Stimulated activated naive B cell treated with anti-CD40 and anti-IgM and Interleukin-4, amounts not matched to agents 10 μg/mL and 1 μg/mL and 100 μg/mL, for 72 hours (primary cell): ENCODE results near the gene LDLRAD3.
"Not testable (repeated sequence)": the region's sequence is repeated elsewhere in the genome, so short reads cannot be mapped to it uniquely, and the experiment has no call there.

Source experiments
- ATAC-seq, 2 donors: fragments of 150-1000 bp; cut with Tn5 transposase; replicated peaks; 2 replicates each; pipeline ENCODE4 v1.10.0; 2021; ENCODE audit warnings: moderate library complexity in 1 of 2
- DNase-seq: peaks from one replicate; pipeline ENCODE4 v3.0.0; 2021
- H3K27ac Mint-ChIP-seq: one replicate; pipeline ENCODE4 v1.8.0; 2022; ENCODE audit warnings: mild to moderate bottlenecking, mixed read lengths
- H3K27me3 Mint-ChIP-seq, 2 donors: one replicate each; pipeline ENCODE4 v1.8.0; 2022; ENCODE audit warnings: mixed read lengths in 2 of 2
- H3K36me3 Mint-ChIP-seq, 2 donors: one replicate each; pipeline ENCODE4 v1.8.0; 2022; ENCODE audit warnings: mixed read lengths in 2 of 2, mild to moderate bottlenecking in 1 of 2
- H3K4me1 Mint-ChIP-seq, 2 donors: one replicate each; pipeline ENCODE4 v1.8.0; 2022; ENCODE audit warnings: mixed read lengths in 2 of 2, mild to moderate bottlenecking in 1 of 2
- H3K4me3 Mint-ChIP-seq, 2 donors: one replicate each; pipeline ENCODE4 v1.8.0; 2022; ENCODE audit warnings: mild to moderate bottlenecking in 2 of 2, mixed read lengths in 2 of 2, moderate library complexity in 1 of 2
- H3K9me3 Mint-ChIP-seq, 2 donors: one replicate each; pipeline ENCODE4 v1.8.0; 2022; ENCODE audit warnings: mixed read lengths in 2 of 2, mild to moderate bottlenecking in 1 of 2

Gene LDLRAD3, protein sequence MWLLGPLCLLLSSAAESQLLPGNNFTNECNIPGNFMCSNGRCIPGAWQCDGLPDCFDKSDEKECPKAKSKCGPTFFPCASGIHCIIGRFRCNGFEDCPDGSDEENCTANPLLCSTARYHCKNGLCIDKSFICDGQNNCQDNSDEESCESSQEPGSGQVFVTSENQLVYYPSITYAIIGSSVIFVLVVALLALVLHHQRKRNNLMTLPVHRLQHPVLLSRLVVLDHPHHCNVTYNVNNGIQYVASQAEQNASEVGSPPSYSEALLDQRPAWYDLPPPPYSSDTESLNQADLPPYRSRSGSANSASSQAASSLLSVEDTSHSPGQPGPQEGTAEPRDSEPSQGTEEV

DNA sequence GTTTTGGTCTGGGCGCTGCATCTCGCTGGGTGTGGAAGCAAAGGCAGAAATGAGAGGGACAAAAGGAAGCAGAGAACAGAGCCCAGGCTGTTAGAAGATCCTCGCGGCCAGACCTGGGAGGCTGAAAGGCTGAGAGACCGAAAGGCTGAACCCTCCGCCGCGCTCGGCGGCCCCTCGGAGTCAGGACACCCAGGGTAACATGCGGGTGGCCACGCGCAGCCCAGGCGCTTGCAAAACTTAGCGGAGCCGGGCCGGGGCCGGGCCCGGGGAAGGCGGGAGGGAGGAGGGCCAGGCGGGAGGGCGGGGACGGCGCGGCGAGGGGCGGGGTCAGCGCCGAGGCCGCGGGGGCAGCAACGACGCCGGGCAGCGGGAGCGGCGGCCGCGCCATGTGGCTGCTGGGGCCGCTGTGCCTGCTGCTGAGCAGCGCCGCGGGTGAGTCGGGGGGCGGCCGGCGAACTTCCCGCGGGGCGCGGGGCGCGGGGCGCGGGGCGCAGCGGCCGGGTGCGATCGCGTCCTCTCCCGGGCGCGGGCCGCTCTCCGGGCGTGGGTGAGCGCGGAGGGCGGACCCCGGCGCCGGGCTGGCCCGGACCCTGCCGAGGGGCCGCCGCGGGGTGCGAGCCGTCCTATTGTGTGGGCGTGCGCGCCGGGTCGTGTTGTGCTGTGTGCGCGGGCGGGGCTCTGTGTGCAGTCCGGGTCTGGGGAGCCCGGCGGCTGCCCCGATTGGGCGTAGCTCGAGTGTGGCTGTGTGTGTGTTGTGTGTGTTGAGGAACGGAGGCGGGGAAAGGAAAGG, at the start of gene LDLRAD3:
Gene LDLRAD3, plus strand, starts transcription at position 350 of the 790 bp plus-strand sequence. Its CDS starts 37 bp downstream, at position 387.
- peak; percentile 82 for ATAC-seq
- DNase-seq: peak; percentile 20
- no peaks in the 10 kb centered on the region for H3K9me3 Mint-ChIP-seq
- no peaks in the 10 kb centered on the region for H3K36me3 Mint-ChIP-seq
- H3K4me3 Mint-ChIP-seq: peak within 1 kb of the TSS; percentile 85 to 86
- H3K4me1 Mint-ChIP-seq: peaks cover 7 to 19% of the 10 kb centered on the region in 2 donors
- peak within 1 kb of the TSS; percentile 66 for H3K27ac Mint-ChIP-seq
- H3K27me3 Mint-ChIP-seq: peaks cover 39 to 59% of the 10 kb centered on the region in 2 donors

DNA sequence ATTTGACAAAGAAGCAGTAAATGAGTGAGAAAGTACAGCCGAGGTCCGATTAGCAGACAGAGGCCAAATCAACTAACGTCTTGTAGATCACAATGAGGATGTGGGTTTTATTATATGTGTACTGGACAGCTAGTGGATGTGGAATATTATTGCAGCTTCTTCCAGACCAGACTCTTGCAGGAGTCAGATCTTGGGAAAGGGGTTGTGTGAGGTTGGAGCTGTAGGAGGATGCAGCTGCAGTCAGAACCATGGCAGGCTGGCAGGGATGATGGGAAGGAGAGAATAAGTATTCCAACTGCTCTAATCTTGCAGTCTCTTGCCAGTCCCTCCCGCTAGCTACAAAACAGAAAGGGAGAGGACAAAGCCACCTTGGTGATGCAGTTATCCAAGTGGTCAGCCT, 46.8 kb upstream of the LDLRAD3 start:
- Mint-ChIP-seq H3K27me3 (peaks cover 8 to 17% of the 10 kb centered on the region in 2 donors), H3K36me3 (no peaks in the 10 kb centered on the region), H3K9me3 (peaks cover 1 to 3% of the 10 kb centered on the region in 2 donors), H3K4me3 (no peak overlapping the region), H3K4me1 (no peaks in the 10 kb centered on the region), H3K27ac (no peak overlapping the region)
- ATAC-seq (no peak), DNase-seq (no peak)

DNA sequence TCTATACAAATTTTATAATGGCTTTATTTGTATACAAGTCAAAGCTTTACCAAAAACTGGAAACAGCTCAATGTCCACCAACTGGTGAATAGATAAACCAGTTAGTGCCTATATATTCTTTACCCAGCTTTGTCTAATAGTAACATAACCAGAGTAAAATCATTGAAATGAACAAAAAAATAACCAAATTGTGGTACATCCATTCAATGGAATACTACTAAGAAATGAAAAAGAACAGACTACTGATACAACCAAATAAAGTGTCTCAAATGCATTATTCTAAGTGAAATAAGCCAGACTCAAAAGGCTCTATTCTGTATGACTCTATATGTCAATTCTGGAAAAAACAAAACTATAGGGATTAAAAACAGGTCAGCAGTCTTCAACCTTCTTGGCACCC, 40.9 kb upstream of the LDLRAD3 start:
- ATAC-seq: no peak
- peaks cover 3 to 11% of the 10 kb centered on the region in 2 donors for H3K9me3 Mint-ChIP-seq
- no peaks in the 10 kb centered on the region for H3K4me1 Mint-ChIP-seq
- peaks cover 3 to 11% of the 10 kb centered on the region in 2 donors for H3K27me3 Mint-ChIP-seq
- no peak for DNase-seq
- H3K4me3 Mint-ChIP-seq: no peak overlapping the region
- H3K27ac Mint-ChIP-seq: no peak overlapping the region
- H3K36me3 Mint-ChIP-seq: peaks cover 2 to 3% of the 10 kb centered on the region in 2 donors

DNA sequence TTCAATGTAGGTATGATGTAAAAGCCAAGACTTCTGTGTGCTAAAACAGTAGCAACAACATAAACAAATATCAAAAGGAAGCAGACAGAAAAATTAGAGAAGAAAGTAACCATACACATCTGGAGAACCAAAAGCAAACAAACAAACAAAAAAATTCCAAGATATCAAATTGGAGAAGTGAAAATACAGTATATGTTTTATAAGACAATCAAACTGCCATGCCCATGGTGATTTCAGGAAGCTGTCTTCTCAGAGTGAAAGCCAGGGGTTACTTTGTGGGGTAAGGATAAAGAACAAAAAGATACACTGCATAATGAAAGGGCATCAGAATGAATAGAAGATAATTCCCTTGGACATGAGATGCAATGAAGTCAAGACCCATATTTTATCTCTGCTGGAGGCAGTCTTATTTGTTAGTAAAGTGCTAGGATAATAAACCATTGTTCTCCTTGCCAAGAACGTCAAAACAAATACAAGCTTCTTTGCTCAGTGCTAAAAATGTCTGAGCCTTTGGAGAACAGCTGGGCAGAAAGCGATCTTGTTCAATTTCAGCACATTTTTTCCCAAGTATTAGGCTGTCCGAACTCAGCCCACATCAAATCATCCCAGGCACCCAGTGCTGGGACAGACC, 38.1 kb upstream of the LDLRAD3 start:
- H3K27me3 Mint-ChIP-seq: peaks cover 3 to 11% of the 10 kb centered on the region in 2 donors
- peaks cover 2 to 3% of the 10 kb centered on the region in 2 donors for H3K36me3 Mint-ChIP-seq
- no peaks in the 10 kb centered on the region for H3K4me1 Mint-ChIP-seq
- ATAC-seq (no peak), DNase-seq (no peak)
- H3K4me3 Mint-ChIP-seq: no peak overlapping the region
- no peak overlapping the region for H3K27ac Mint-ChIP-seq
- H3K9me3 Mint-ChIP-seq: peaks cover 0 to 11% of the 10 kb centered on the region in 2 donors

DNA sequence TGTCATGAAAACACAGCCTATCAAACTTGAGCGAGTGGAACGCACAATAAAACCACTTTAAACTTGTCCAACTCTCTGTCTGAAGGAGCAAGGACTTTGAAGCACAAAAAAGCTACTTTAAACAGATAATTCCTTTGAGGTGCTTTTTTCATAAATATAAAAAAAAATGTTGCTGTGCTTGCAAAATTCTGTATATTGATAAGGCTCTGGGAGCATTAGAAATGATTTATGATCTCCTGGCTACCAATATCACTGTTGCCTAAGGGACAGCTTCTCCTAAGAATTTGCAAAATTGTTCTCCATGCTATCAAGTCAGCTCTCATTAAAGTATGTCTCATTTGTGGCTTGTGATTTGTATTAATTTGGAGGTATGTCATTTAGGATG, 37.6 kb upstream of the LDLRAD3 start:
- H3K4me3 Mint-ChIP-seq: no peak overlapping the region
- H3K36me3 Mint-ChIP-seq: peaks cover 2 to 3% of the 10 kb centered on the region in 2 donors

DNA sequence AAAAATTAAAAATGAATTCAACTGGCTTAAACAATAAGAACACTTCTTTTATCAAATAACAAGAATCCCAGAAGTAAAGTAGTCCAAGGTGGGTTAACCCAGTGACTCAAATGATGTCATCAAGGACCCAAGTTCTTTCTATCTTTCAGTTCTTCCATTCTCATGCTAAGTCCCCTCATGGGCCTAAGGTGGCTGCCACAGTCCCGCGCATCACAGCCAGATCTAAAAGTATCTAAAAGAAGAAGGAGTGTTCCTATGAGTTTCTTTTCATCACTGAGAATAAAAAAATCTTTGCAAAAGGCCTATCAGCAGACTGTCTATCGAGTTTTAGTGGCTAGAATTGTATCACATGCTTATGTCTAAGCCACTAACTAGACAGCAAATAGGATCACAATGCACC, 37.2 kb upstream of the LDLRAD3 start:
- H3K4me1 Mint-ChIP-seq: no peaks in the 10 kb centered on the region
- peaks cover 0 to 11% of the 10 kb centered on the region in 2 donors for H3K9me3 Mint-ChIP-seq
- ATAC-seq: no peak
- no peak overlapping the region for H3K27ac Mint-ChIP-seq
- H3K4me3 Mint-ChIP-seq: no peak overlapping the region
- H3K27me3 Mint-ChIP-seq: peaks cover 3 to 11% of the 10 kb centered on the region in 2 donors
- H3K36me3 Mint-ChIP-seq: peaks cover 2 to 3% of the 10 kb centered on the region in 2 donors
- no peak for DNase-seq

More for the DNA sequence above, 37.6 kb upstream of the LDLRAD3 start:
- ATAC-seq: no peak
- Mint-ChIP-seq H3K27ac (no peak overlapping the region), H3K27me3 (peaks cover 3 to 11% of the 10 kb centered on the region in 2 donors), H3K9me3 (peaks cover 0 to 11% of the 10 kb centered on the region in 2 donors), H3K4me1 (no peaks in the 10 kb centered on the region)
- DNase-seq: no peak

DNA sequence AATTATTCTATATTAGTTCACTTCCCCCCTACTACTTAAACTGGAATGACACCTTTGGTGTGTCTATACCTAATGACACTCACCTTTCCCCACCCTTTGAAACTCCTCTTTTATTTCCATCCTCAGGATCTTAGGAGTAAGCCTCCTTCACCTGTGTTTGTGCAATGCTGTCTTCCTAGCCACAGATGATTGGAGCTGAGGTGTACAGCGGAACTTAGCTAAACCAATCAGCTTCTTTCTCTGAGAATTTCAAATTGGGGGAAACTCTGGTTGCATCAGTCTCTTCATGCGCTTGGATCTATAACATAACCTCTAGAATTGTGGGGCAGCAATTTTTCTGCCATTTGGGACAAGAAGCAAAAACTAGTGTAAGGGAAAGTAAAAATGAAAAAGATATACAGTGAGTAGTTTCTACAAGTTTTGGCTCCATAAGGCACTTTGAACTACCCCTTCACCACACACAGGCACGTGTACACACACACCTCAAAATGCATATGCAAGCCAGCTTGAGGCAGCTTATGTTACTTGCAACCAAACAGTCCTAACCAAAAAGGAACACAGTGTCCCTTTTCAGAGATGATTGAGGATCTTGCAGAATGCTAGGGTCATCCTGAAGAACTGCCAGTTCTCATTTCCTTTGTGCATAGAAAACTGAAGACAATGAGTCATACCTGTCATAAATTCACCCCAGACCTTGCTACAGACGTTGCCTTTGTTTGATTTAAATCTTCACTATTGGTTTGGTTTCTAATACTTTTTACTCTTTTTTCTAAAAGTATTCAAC, 36.0 kb upstream of the LDLRAD3 start:
- Mint-ChIP-seq H3K9me3 (peaks cover 0 to 8% of the 10 kb centered on the region in 2 donors), H3K4me1 (no peaks in the 10 kb centered on the region), H3K4me3 (no peak overlapping the region), H3K27me3 (peaks cover 3 to 11% of the 10 kb centered on the region in 2 donors), H3K36me3 (peaks cover 2 to 3% of the 10 kb centered on the region in 2 donors), H3K27ac (no peak overlapping the region)
- DNase-seq (no peak), ATAC-seq (no peak)

DNA sequence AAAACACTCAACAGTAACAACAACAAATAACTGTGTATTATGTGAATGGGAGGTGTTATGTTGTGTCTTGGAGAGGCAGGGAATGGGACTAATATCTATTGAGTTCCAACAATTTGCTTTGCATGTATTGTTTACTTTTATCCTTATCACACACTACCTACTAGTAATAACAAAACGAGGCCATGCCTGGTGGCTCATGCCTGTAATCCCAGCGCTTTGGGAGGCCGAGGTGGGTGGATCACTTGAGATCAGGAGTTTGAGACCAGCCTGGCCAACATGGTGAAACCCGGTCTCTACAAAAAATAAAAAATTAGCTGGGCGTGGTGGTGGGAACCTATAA, 35.5 kb upstream of the LDLRAD3 start:
- H3K27me3 Mint-ChIP-seq, H3K9me3 Mint-ChIP-seq, H3K36me3 Mint-ChIP-seq, H3K27ac Mint-ChIP-seq, H3K4me3 Mint-ChIP-seq, H3K4me1 Mint-ChIP-seq, ATAC-seq, DNase-seq: not testable (repeated sequence)

DNA sequence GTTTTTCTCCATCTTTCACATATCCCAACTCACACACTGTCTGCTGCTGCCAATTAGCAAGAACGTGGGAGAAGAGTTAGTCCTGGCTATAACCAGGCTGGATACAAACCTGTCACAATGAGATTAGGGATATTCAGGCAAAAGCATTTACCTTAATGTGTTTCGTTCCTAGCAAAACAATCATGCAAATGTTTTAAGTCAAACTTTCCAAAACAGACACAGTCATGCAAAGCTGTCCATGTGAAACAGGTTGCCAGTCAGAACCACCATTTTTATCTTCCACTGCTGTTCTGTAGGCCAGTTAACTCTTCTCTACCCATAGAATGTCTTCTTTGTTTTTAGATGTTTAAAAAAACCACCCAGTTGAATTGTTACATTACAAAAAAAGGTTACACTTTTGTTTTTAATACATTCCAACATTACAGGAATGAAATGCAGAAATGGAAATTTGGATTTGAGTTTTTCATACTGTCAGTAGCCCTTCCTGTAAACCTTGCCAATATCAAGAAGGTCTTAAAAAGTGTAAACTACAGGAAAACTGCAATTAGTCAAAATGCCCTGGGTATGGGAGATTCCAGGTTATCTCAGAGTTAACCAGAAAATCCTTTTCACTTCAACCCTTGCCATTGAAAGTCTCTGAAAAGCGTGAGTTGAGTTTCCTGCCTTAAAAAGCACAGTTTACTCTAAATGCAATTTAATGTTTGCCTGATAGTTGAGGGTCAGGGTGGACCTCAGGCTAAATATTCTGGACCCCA, 34.2 kb upstream of the LDLRAD3 start:
- H3K9me3 Mint-ChIP-seq: peaks cover 0 to 7% of the 10 kb centered on the region in 2 donors
- no peak for DNase-seq
- no peak overlapping the region for H3K27ac Mint-ChIP-seq
- H3K4me3 Mint-ChIP-seq: no peak overlapping the region
- peaks cover 4 to 5% of the 10 kb centered on the region in 2 donors for H3K27me3 Mint-ChIP-seq
- H3K4me1 Mint-ChIP-seq: no peaks in the 10 kb centered on the region
- ATAC-seq: no peak
- H3K36me3 Mint-ChIP-seq: no peaks in the 10 kb centered on the region

DNA sequence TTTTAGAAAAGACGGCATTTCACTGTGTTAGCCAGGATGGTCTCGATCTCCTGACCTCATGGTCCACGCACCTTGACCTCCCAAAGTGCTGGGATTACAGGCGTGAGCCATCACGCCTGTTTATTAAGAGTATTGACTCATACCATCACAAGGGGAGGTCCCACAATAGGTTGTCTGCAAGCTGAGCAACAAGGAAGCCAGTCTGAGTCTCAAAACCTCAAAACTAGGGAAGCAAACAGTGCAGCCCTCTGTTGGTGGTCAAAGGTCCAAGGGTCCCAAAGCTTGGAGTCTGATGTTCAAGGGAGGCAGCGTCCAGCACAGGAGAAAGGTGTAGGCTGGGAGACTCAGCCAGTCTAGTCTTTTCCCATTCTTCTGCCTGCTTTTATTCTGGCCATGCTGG, 32.8 kb upstream of the LDLRAD3 start:
- Mint-ChIP-seq H3K4me3 (no peak overlapping the region), H3K27ac (no peak overlapping the region), H3K9me3 (peaks cover 0 to 7% of the 10 kb centered on the region in 2 donors), H3K36me3 (no peaks in the 10 kb centered on the region), H3K4me1 (no peaks in the 10 kb centered on the region), H3K27me3 (peaks cover 4 to 5% of the 10 kb centered on the region in 2 donors)
- no peak for ATAC-seq
- DNase-seq: no peak

DNA sequence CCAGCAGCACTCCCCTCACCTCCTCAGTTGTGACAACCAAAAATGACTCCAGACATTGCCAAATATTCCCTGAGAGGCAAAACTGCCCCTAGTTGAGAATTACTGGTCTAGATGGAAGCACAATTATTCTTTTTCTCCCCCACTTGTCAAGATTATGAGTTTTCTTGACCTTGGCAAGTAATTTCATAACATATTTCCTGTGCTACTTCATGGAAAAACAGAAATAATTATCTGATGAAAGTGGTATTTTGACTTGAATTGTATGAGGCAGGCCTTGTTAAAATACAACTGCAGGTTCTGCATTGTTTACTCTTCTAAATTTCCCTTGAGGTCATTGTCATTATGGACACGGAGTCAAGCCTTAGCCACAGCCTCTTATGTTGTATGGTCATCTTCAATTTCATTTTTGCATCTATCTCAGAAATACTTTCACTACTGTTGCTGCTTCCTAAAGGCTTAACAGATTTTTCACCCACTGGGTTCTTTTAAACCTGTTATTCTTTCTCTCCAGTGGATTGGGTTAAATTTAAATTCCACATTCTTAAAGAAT, 32.2 kb upstream of the LDLRAD3 start:
- Mint-ChIP-seq H3K36me3 (no peaks in the 10 kb centered on the region), H3K9me3 (peaks cover 0 to 4% of the 10 kb centered on the region in 2 donors), H3K27me3 (peaks cover 4 to 9% of the 10 kb centered on the region in 2 donors), H3K27ac (no peak overlapping the region), H3K4me1 (no peaks in the 10 kb centered on the region), H3K4me3 (no peak overlapping the region)
- ATAC-seq (no peak), DNase-seq (no peak)

DNA sequence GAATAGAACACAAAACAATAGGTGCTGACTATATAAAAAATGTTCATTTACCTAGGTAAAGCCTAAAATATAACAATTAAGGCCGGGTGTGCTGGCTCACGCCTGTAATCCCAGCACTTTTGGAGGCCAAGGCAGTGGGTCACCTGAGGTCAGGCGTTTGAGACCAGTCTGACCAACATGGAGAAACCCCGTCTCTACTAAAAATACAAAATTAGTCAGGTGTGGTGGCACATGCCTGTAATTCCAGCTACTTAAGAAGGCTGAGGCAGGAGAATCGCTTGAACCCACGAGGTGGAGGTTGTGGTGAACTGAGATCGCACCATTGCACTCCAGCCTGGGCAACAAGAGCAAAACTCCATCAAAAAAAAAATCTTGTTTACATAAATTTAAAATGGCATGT, 31.4 kb upstream of the LDLRAD3 start:
- not testable (repeated sequence) for H3K36me3 Mint-ChIP-seq, ATAC-seq, H3K27me3 Mint-ChIP-seq, H3K4me3 Mint-ChIP-seq, H3K9me3 Mint-ChIP-seq, H3K4me1 Mint-ChIP-seq, H3K27ac Mint-ChIP-seq, DNase-seq
